Stimulated activated naive CD4-positive, alpha-beta T cell treated with Interleukin-2 at 50 U/mL for 16 hours (primary cell): Measurements from ENCODE around the gene RBP4.

Experiments used
- DNase-seq: peaks from one replicate; lab custom pipeline; 2025; lab: John Stamatoyannopoulos, UW

The RBP4 gene

GRCh38 chr10:93595378-93596161 lies 5.5 kb downstream of the RBP4 start:
- DNase-seq: no peak

- DNase-seq: no peak
Measured at GRCh38 chr10:93594518-93594917, 6.5 kb downstream of the RBP4 start.

GRCh38 chr10:93593749-93594148 lies 7.3 kb downstream of the RBP4 start:
- no peak for DNase-seq

GRCh38 chr10:93593254-93593653 lies 7.8 kb downstream of the RBP4 start:
- DNase-seq: no peak

GRCh38 chr10:93591065-93591808 lies 9.8 kb downstream of the RBP4 start:
- DNase-seq: no peak

GRCh38 chr10:93590638-93591037 lies 10.4 kb downstream of the RBP4 start:
- DNase-seq: no peak

- DNase-seq: no peak
Measured at GRCh38 chr10:93589648-93590562, 11.1 kb downstream of the RBP4 start.

- no peak for DNase-seq
Measured at GRCh38 chr10:93584445-93584844, 16.6 kb downstream of the RBP4 start.

GRCh38 chr10:93580828-93581227 lies 20.2 kb downstream of the RBP4 start:
- DNase-seq: no peak

GRCh38 chr10:93579985-93580711 lies 20.9 kb downstream of the RBP4 start:
- DNase-seq: no peak

- no peak for DNase-seq
Measured at GRCh38 chr10:93579089-93579488, 21.9 kb downstream of the RBP4 start.

- no peak for DNase-seq
Measured at GRCh38 chr10:93577565-93577964, 23.5 kb downstream of the RBP4 start.

GRCh38 chr10:93576888-93577287 lies 24.1 kb downstream of the RBP4 start:
- DNase-seq: no peak

- DNase-seq: no peak
Measured at GRCh38 chr10:93573924-93574323, 27.1 kb downstream of the RBP4 start.

GRCh38 chr10:93573051-93573909 lies 27.8 kb downstream of the RBP4 start:
- DNase-seq: no peak

- no peak for DNase-seq
Measured at GRCh38 chr10:93572606-93573005, 28.4 kb downstream of the RBP4 start.

GRCh38 chr10:93570383-93570782 lies 30.7 kb downstream of the RBP4 start:
- DNase-seq: no peak

GRCh38 chr10:93568105-93568390 lies 33.0 kb downstream of the RBP4 start:
- DNase-seq: no peak

GRCh38 chr10:93567277-93568104 lies 33.5 kb downstream of the RBP4 start:
- DNase-seq: no peak
